Endothelial cell of umbilical vein (primary cell): ENCODE measurements around the gene IRF2. TPM values are rescaled to one million over a fixed set of nuclear protein-coding genes. Genes with fewer than 3 reads are reported as not detected.

Source experiments
- BruUV-seq: library from RNA; stranded (reverse); fragments of 400-500 nt; replicated peaks from 2 replicates; lab custom pipeline; 2021; lab: Mats Ljungman, UMichigan
- CTCF ChIA-PET: fragments of 300-600, 350-600 bp; sonication (Branson Sonifier 250); formaldehyde crosslinking; loops from one replicate; lab custom pipeline; 2021; ENCODE audit warnings: antibody characterized with exemption, inconsistent platforms; lab: Charles Lee
- POLR2A ChIA-PET: fragments of 300-600, 350-600 bp; sonication (Branson Sonifier 250); formaldehyde crosslinking; loops from one replicate; lab custom pipeline; 2021; ENCODE audit warnings: antibody characterized with exemption, inconsistent platforms; lab: Charles Lee
- DNase-seq: peaks from one replicate; pipeline ENCODE4 v3.0.0-alpha.2; 2011; ENCODE audit warnings: low read depth, low spot score
- FAIRE-seq: peaks from 2 replicates; lab custom pipeline; 2011; peaks lifted over from hg19 to GRCh38; lab: Jason Lieb, UNC
- H2AFZ ChIP-seq: 2 replicates; pipeline ENCODE4 v1.6.0; 2012; ENCODE audit warnings: low read depth, low read length, control low read depth, inconsistent platforms
- H3K27ac ChIP-seq: 2 replicates; pipeline ENCODE4 v1.5.1; 2011; ENCODE audit warnings: low read depth, mild to moderate bottlenecking, control low read depth, low read length, moderate library complexity; ENCODE audit not compliant: insufficient read depth
- H3K27me3 ChIP-seq, 2 experiments: 2 replicates each; pipeline versions ENCODE4 v1.6.0 to v1.6.1; 2011; ENCODE audit warnings: low read length in 2 of 2, mixed read lengths in 1 of 2; ENCODE audit not compliant: control insufficient read depth in 2 of 2, insufficient read depth in 2 of 2
- H3K36me3 ChIP-seq, 2 experiments: 2 replicates in 1 of 2; 3 replicates in 1 of 2; pipeline ENCODE4 v1.5.1; 2011; ENCODE audit warnings: low read length in 2 of 2, mild to moderate bottlenecking in 1 of 2, moderate library complexity in 1 of 2; ENCODE audit not compliant: control insufficient read depth in 2 of 2, insufficient read depth in 2 of 2; ENCODE audit errors: extremely low read depth in 1 of 2
- H3K4me1 ChIP-seq: 3 replicates; pipeline ENCODE4 v1.5.1; 2011; ENCODE audit warnings: mild to moderate bottlenecking, low read length; ENCODE audit not compliant: control insufficient read depth, insufficient read depth; ENCODE audit errors: extremely low read depth
- H3K4me2 ChIP-seq: 2 replicates; pipeline ENCODE4 v1.6.1; 2011; ENCODE audit warnings: low read length, control low read depth, mixed read lengths; ENCODE audit not compliant: insufficient read depth
- H3K4me3 ChIP-seq, 3 experiments: fragments of 200-600 bp in 1 of 3; sonication (generic), shearing (Covaris generic) in 1 of 3; replicated peaks in 1 of 3; 2 replicates each; pipeline ENCODE4 v1.5.1; 2011 to 2016; ENCODE audit warnings: control low read depth in 3 of 3, low read length in 3 of 3, mild to moderate bottlenecking in 2 of 3, inconsistent platforms in 1 of 3, low read depth in 1 of 3, moderate library complexity in 1 of 3; ENCODE audit not compliant: insufficient read depth in 1 of 3
- H3K79me2 ChIP-seq: 2 replicates; pipeline ENCODE4 v1.6.0; 2012; ENCODE audit warnings: low read length, inconsistent platforms; ENCODE audit not compliant: control insufficient read depth, insufficient read depth
- H3K9ac ChIP-seq: replicated peaks from 2 replicates; pipeline ENCODE3; 2011; ENCODE audit warnings: low read length, control low read depth; ENCODE audit not compliant: insufficient read depth; ENCODE audit errors: extremely low read depth
- H3K9me1 ChIP-seq: replicated peaks from 3 replicates; pipeline ENCODE4 v1.6.0; 2011; ENCODE audit warnings: mild to moderate bottlenecking, low read length; ENCODE audit not compliant: control insufficient read depth, insufficient read depth; ENCODE audit errors: extremely low read depth
- H3K9me3 ChIP-seq: replicated peaks from 2 replicates; pipeline ENCODE4 v1.5.1; 2012; ENCODE audit warnings: low read length, inconsistent platforms; ENCODE audit not compliant: control insufficient read depth, insufficient read depth
- H4K20me1 ChIP-seq: replicated peaks from 2 replicates; pipeline ENCODE3; 2011; ENCODE audit warnings: mild to moderate bottlenecking, low read length; ENCODE audit not compliant: control insufficient read depth, insufficient read depth; ENCODE audit errors: extremely low read depth
- CTCF ChIP-seq, 2 donors: IDR thresholded peaks; 1 replicate in 1 of 2; 2 replicates in 1 of 2; pipeline ENCODE4 v1.5.1; 2011; ENCODE audit warnings: low read length in 2 of 2, mild to moderate bottlenecking in 2 of 2, moderate library complexity in 2 of 2, control low read depth in 1 of 2, inconsistent platforms in 1 of 2, low read depth in 1 of 2; ENCODE audit not compliant: insufficient read depth in 1 of 2; ENCODE audit errors: extremely low read depth in 1 of 2
- GATA2 ChIP-seq: IDR thresholded peaks from 2 replicates; pipeline ENCODE4 v1.7.0; 2011; ENCODE audit warnings: low read depth, mild to moderate bottlenecking, moderate library complexity, mixed read lengths, low read length; ENCODE audit not compliant: insufficient read length, insufficient read depth
- MAX ChIP-seq: IDR thresholded peaks from 2 replicates; pipeline ENCODE4 v1.6.1; 2011; ENCODE audit not compliant: insufficient read depth, insufficient read length
- dilution Hi-C: fragments of 300-500 bp; cut with MboI; formaldehyde crosslinking; loops from one replicate; pipeline ENCODE4 v1.15.0; 2019; ENCODE audit warnings: low sequenced_read_pairs; ENCODE audit not compliant: extremely low pct_ligation_motif_present
- intact Hi-C: fragments of 100-400 bp; cut with micrococcal nuclease; formaldehyde crosslinking; loops from one replicate; pipeline ENCODE4 v1.10.0; 2022
- polyA plus RNA-seq, 4 experiments: library from polyadenylated mRNA; depleted of rRNA in 3 of 4; stranded (reverse) in 3 of 4; unstranded in 1 of 4; fragments of >200 nt; gene quantifications; 2 replicates each; pipeline versions ENCODE4 v1.2.1 to v1.2.3, GENCODE V29; 2011 to 2012; ENCODE audit warnings: missing spikeins in 1 of 4
- total RNA-seq: library from RNA; stranded (reverse); gene quantifications from 2 replicates; pipeline ENCODE4 v1.2.3, GENCODE V29; 2021

The IRF2 gene
- total and polyA plus RNA-seq, 2 donors (not counting 3 experiments of a cell fraction or from before 2014, with no cell fraction given): 26.9 to 27.6 TPM

- TF ChIP-seq MAX (no peak), CTCF (IDR thresholded peaks at IDR 0.05; ENCODE audit: extremely low read depth in 1 of 2, insufficient read depth in 1 of 2, low read depth in 1 of 2, low read length in 2 of 2) (no peak), GATA2 (no peak)
- DNase-seq (no peak), FAIRE-seq (no peak)
- dilution Hi-C loops (no loop called here), intact Hi-C loops (no loop called here)
- Histone ChIP-seq H4K20me1 (no peaks in the 10 kb centered on the region), H3K27me3 (no peaks in the 10 kb centered on the region), H2AFZ (no peak overlapping the region), H3K79me2 (peaks cover 2% of the 10 kb centered on the region), H3K27ac (no peak overlapping the region), H3K9me1 (no peaks in the 10 kb centered on the region), H3K9me3 (no peaks in the 10 kb centered on the region), H3K36me3 (peaks cover 0 to 2% of the 10 kb centered on the region in 2 experiments), H3K4me3 (no peak overlapping the region), H3K4me2 (no peak overlapping the region), H3K9ac (no peak overlapping the region), H3K4me1 (no peaks in the 10 kb centered on the region)
- POLR2A ChIA-PET: no interaction called here
- CTCF ChIA-PET: interaction anchor here (1.4 kb wide), 1 partner anchor 18 kb away, joined by 4 read pairs; no protein-coding TSS in a partner anchor
- no TSS peak for BruUV-seq
These were observed 42.0 kb downstream of the IRF2 start for GRCh38 chr4:184432127-184432922.
